ENCODE measurements around the gene CADM2.

DNA sequence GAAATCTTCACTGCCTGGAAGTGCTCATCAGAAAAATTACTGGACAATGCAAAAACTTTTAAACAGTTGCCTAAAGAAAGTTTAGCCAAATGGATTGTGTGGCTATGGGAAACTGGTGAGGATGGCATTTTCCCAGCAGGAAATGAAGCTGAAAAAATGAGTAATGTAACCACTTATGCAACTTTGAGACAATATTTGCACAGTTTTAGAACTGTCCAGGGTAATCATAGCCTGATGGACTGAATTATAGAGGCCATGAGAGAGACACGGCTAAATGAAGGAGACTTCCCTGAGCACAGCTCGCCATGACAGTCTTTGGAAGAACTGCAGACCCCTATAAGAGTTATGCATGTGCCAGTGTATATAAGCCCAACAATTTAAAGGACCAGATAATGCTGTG lies 1150.6 kb downstream of the CADM2 start:
- TF ChIP-seq, protein P1, sequence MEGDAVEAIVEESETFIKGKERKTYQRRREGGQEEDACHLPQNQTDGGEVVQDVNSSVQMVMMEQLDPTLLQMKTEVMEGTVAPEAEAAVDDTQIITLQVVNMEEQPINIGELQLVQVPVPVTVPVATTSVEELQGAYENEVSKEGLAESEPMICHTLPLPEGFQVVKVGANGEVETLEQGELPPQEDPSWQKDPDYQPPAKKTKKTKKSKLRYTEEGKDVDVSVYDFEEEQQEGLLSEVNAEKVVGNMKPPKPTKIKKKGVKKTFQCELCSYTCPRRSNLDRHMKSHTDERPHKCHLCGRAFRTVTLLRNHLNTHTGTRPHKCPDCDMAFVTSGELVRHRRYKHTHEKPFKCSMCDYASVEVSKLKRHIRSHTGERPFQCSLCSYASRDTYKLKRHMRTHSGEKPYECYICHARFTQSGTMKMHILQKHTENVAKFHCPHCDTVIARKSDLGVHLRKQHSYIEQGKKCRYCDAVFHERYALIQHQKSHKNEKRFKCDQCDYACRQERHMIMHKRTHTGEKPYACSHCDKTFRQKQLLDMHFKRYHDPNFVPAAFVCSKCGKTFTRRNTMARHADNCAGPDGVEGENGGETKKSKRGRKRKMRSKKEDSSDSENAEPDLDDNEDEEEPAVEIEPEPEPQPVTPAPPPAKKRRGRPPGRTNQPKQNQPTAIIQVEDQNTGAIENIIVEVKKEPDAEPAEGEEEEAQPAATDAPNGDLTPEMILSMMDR (conservative IDR thresholded peaks at IDR 0.05; ENCODE audit: low read depth in 2 of 2): no peak
- TF ChIP-seq, protein P2, sequence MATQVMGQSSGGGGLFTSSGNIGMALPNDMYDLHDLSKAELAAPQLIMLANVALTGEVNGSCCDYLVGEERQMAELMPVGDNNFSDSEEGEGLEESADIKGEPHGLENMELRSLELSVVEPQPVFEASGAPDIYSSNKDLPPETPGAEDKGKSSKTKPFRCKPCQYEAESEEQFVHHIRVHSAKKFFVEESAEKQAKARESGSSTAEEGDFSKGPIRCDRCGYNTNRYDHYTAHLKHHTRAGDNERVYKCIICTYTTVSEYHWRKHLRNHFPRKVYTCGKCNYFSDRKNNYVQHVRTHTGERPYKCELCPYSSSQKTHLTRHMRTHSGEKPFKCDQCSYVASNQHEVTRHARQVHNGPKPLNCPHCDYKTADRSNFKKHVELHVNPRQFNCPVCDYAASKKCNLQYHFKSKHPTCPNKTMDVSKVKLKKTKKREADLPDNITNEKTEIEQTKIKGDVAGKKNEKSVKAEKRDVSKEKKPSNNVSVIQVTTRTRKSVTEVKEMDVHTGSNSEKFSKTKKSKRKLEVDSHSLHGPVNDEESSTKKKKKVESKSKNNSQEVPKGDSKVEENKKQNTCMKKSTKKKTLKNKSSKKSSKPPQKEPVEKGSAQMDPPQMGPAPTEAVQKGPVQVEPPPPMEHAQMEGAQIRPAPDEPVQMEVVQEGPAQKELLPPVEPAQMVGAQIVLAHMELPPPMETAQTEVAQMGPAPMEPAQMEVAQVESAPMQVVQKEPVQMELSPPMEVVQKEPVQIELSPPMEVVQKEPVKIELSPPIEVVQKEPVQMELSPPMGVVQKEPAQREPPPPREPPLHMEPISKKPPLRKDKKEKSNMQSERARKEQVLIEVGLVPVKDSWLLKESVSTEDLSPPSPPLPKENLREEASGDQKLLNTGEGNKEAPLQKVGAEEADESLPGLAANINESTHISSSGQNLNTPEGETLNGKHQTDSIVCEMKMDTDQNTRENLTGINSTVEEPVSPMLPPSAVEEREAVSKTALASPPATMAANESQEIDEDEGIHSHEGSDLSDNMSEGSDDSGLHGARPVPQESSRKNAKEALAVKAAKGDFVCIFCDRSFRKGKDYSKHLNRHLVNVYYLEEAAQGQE (IDR thresholded peaks at IDR 0.05; ENCODE audit: unreplicated experiment): no peak
- TF ChIP-seq EZH2 (IDR thresholded peaks at IDR 0.05; ENCODE audit: low read depth, unreplicated experiment) (no peak), EZH2phosphoT487 (IDR thresholded peaks at IDR 0.05; ENCODE audit: unreplicated experiment) (no peak), ETS1 (IDR thresholded peaks at IDR 0.05) (no peak), POLR2AphosphoS5 (IDR thresholded peaks at IDR 0.05; ENCODE audit: low read depth) (no peak), ZNF331 (CRISPR knock-in tag; IDR thresholded peaks at IDR 0.05; ENCODE audit: low read depth) (no peak)
